ENCODE results near the gene PDCD1.

DNA sequence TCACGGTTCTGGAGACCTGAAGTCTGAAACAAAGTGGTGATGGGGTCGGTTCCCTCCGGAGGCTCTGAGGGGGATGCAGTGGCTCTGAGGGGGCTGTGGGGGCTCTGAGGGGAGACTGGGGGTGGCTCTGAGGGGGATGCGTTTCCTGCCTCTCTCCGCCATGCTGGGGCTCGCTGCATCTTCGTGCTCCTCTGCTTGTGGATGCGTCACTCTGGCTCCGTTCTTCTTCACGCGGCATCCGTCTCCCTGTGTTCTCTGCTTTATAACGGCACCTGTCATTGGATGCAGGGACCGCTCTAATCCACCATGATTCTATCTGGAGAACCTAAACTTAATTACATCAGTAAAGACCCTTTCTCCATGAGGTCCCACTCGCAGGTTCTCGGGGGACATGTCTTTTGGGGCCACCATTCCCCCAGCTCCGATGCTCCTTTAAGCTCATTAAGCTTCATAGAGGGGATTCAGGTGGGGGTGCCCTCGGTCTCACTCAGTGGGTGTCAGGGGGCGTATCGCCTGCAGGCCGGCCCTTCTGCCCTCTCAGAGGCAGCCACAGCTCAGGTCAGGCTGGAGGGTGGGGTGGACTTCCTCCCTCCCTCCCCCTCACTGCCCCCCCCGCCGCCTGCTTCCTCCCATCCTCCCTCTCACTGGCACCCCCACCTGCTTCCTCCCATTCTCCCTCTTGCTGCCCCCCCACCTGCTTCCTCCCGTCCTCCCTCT is 29.3 kb upstream of the PDCD1 start:
- TF ChIP-seq, protein P1, sequence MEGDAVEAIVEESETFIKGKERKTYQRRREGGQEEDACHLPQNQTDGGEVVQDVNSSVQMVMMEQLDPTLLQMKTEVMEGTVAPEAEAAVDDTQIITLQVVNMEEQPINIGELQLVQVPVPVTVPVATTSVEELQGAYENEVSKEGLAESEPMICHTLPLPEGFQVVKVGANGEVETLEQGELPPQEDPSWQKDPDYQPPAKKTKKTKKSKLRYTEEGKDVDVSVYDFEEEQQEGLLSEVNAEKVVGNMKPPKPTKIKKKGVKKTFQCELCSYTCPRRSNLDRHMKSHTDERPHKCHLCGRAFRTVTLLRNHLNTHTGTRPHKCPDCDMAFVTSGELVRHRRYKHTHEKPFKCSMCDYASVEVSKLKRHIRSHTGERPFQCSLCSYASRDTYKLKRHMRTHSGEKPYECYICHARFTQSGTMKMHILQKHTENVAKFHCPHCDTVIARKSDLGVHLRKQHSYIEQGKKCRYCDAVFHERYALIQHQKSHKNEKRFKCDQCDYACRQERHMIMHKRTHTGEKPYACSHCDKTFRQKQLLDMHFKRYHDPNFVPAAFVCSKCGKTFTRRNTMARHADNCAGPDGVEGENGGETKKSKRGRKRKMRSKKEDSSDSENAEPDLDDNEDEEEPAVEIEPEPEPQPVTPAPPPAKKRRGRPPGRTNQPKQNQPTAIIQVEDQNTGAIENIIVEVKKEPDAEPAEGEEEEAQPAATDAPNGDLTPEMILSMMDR (optimal IDR thresholded peaks at IDR 0.05 in 1 of 3, IDR thresholded peaks at IDR 0.05 in 1 of 3, conservative IDR thresholded peaks at IDR 0.05 in 1 of 3; ENCODE audit: extremely low read depth in 1 of 3, insufficient read depth in 2 of 3, low read length in 3 of 3): no peak
- no peak for TF ChIP-seq EZH2 (IDR thresholded peaks at IDR 0.05; ENCODE audit: low read length)

Data from keratinocyte (primary cell).